Stimulated activated CD4-positive, alpha-beta T cell treated with anti-CD3 and anti-CD28 coated beads, Interleukin-4, amount 100 ng/mL, for 48 hours (primary cell): ENCODE data around the gene TMEM220.
"Not testable (repeated sequence)": the region's sequence is repeated elsewhere in the genome, so short reads cannot be mapped to it uniquely, and the experiment has no call there.

Experiments used
- DNase-seq, 2 donors: peaks; one replicate each; pipeline ENCODE4 v3.0.0-alpha.2; 2020; ENCODE audit warnings: low read depth in 2 of 2

The TMEM220 gene

DNA sequence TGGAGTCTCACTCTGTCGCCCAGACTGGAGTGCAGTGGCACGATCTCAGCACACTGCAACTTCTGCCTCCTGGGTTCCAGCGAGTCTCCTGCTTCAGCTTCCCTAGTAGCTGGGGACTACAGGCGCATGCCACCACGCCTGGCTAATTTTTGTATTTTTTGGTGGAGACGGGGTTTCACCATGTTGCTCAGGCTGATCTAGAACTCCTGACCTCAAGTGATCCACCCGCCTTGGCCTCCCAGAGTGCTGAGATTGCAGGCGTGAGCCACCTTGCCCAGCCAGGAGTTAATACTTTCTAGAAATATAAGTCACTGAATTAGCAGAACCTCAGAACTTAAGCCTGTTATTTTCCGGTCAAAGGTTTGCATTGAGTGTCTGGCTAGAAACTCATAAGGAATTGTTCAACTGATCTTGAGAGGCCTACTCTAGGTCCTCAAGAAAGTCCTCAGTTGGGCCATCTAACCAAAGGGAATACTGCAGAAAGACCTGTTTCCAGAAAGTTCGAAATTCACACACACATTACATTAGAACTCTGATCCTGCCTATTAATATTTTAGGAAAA is 1.4 kb downstream of the TMEM220 start:
- DNase-seq: no peak

DNA sequence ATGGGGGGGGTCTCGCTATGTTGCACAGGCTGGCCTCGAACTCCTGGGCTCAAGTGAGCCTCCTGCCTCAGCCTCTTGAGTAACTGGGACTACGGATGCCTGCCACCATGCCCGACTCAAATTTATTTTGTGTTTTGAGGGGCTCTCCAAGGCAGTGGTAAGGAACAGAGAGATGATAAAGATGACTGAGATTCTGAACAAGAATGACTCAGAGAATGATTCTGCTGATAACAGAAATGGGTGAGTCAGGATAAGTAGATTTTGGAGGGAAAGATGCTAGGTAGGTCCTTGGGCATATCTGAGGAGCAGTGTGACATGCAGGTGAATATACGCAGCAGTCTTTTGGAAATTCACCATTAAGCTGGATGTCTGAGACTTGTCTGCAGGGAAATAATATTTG is 2.6 kb downstream of the TMEM220 start:
- DNase-seq: peak in 1 of 2 donors; percentile 6

DNA sequence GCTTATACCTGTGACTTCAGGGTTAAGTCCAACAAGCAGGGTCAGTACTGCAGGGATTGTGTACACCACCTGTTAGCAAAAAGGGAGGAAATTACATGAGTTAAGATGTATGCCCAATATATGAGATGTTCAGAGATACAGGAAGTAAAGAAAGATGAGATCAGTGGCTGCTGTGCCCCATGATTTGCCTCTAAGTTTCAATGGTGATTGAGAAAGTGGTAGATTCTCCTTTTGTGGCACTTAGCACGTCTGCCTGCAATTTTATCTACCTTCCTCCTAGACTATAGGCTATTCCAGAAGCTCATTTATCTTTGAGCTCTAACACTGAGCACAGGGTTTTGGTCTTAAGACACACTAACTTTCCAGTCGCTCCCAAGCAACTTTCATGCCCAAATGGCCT is 3.6 kb downstream of the TMEM220 start:
- no peak for DNase-seq

DNA sequence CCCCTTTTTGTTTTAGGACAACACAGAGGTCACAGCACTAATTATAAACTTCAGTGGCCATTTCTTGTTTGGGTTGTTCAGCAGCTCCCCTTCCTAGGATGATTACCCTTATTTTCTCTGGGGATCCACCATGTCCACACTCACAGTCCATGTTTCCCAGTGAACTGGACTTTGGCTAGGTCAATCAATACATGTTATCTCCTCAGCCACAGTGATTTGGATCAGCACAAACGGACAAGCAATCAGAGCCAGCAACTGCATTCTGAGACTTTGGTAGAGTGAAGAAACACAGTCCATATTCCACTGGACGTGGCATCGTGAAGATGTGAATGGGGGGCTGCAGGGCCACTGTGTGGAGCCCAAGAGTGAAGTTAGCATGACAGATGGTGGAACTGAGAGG is 4.6 kb downstream of the TMEM220 start:
- DNase-seq: no peak

DNA sequence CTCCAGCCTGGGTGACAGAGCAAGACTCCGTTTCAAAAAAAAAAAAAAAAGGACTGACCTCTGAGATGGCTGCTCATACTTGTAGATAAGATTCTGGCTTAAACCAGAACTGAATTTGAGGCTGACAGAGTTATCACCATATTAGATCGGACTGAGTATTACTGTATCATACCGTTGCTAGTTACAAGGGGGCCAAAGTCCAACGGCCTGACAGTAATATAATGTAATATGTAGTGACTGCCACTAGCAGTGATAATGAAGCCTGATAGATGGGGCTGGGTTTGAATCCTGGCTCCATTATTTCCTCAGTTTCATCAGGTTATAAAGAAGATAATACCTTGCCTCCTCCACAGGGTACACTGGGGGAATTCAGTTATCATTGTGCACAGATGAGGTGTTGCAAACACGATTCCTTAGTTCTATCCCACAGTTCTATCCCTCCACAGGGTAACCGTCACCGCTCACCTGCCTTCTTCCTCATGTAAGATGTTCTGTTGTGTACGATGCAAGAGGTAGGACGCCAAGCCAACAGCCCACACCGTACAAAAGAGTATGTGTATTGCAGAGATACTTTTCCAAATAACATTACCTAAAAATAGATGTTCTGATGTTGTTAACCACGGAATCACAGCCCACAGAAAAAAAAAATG is 5.2 kb downstream of the TMEM220 start:
- no peak for DNase-seq

DNA sequence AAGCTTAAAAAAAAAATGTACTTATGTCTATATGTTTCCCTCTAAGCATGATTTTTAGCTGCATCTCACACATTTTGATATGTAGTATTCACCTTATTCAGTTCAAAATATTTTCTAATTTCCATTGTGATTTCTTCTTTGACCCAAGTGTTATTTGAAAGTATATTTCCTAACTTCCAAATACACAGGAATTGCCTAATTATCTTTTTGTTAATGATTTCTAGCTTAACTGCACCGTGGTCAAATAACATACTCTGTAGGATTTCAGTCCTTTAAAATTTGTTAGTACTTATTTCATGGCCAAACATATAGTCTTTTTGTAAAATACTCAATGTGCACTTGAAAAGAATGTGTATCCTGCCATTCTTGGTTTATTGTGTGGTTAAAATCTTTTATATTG is 11.3 kb downstream of the TMEM220 start:
- no peak for DNase-seq

DNA sequence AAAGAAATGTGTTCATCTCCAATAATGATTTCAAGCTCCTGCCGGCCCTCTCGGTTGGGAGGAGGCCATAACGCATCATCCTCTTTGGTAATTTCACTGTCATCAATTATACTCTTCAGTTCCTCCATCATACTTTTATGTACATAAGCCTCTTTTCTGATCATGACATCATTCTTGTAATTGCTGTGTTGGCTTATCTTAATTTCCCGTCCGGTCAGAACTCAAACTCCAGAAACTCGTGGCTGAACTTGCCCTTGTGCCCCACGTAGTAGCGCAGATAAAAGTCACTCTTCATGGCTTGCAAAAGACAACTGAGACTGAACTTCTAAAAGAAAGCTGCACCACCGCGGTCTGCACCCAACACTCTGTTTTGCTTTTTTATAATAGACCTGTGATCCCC is 13.6 kb downstream of the TMEM220 start:
- no peak for DNase-seq

DNA sequence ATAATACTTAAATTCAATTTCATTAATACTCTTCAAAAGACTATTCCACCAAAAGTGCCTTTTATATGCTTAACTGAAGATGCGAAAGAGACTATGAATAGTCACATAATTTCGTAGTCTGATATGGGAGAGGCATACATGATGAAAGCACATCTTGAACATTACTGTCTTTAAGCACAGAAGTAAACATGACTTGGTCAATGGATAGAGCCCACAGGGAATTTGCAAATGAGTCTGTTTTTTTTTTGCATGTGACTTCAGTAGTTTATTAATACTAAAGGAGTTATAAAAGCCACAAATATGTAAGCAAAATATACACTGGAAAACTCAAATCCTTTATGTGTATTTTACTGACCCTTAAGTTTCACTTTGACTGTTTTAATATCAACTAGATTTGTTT is 16.5 kb downstream of the TMEM220 start:
- DNase-seq: no peak

DNA sequence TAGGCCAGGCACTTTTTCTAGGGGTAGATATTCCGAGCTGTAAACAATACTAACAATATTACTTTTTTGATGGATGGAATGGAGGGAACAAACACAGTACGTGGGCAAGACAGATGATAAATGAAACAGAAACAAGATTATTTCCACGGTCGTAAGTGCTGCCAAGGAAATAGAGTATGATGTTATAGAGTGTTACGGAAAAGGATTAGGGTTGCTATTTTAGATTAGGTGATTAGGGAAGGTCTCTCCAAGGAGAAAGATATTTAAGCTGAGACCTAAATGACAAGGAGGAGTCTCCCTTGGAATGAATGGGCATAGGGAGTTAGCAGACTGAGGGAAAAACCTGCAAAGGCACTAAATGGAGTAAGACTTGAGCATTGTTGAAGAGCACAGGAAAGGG is 24.1 kb downstream of the TMEM220 start:
- no peak for DNase-seq

DNA sequence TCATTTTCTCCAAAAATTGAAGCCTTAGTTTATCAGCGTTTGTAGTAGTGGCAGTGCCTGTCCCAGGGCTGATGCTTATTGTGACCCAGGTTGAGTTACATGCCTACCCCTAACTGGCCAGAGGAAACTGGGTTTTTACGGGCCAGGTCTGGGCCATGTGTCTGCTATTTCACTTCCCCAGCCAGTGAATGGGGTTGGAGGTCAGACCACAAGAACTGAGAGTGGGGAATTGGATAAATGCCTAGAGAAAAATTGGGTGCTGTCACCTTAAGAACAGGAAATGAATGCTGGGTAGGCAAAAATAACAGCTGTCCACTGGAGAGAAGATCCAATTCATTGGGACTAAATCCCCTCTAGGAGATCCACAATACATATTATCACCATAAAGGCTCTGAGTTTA is 27.2 kb downstream of the TMEM220 start:
- no peak for DNase-seq

DNA sequence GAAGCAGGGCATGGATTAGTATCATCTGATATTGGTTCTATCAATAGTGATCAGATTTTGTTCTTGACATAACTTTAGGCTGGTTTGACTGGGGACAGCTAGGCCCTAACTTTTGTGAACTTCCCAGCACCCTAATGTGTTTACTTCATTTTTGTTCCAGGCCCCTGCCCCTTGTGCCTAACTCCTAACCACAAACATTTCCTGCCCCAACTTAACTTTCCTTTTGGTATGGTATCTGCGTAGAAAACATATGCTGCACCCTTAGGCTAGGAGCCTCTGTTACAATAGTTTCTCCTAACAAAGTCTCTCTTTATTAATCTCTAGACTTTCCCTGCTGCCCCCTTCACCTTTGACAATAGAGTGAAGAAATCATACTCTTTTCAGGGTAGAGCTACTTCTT is 30.0 kb downstream of the TMEM220 start:
- no peak for DNase-seq

DNA sequence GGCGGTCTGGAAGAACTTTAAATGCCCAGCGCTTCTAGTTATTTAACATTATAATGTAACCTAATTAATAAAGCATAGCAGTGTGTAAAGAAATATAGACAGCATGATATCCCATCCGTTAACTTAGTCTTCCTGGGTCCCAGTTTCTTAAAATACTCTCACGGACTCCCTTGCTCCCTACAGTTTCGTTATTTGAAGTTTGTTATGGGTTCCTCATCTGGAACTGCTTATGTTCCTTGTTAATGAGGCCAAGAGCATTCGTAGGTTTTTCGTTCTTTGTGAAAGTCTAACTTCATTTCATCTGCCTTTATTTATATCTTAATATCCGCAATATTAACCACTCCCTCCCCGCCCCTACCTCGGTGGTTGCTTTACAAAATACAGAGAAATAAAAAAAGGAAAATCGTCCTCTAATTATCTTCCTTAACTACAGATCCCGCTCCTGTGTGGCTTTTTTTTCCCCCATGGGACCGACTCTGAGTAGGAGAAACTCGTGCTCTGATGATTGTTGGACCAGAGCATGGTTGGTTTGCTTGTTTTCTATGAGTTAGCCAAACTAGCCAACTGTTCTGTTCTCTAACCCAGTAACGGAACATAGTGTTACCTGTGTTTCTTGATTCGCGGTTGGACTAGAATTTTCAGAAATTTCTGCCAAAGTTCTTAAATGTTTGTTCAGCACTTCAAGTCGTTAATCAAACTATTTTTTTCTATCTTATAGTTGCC is 31.6 kb downstream of the TMEM220 start:
- DNase-seq: no peak

DNA sequence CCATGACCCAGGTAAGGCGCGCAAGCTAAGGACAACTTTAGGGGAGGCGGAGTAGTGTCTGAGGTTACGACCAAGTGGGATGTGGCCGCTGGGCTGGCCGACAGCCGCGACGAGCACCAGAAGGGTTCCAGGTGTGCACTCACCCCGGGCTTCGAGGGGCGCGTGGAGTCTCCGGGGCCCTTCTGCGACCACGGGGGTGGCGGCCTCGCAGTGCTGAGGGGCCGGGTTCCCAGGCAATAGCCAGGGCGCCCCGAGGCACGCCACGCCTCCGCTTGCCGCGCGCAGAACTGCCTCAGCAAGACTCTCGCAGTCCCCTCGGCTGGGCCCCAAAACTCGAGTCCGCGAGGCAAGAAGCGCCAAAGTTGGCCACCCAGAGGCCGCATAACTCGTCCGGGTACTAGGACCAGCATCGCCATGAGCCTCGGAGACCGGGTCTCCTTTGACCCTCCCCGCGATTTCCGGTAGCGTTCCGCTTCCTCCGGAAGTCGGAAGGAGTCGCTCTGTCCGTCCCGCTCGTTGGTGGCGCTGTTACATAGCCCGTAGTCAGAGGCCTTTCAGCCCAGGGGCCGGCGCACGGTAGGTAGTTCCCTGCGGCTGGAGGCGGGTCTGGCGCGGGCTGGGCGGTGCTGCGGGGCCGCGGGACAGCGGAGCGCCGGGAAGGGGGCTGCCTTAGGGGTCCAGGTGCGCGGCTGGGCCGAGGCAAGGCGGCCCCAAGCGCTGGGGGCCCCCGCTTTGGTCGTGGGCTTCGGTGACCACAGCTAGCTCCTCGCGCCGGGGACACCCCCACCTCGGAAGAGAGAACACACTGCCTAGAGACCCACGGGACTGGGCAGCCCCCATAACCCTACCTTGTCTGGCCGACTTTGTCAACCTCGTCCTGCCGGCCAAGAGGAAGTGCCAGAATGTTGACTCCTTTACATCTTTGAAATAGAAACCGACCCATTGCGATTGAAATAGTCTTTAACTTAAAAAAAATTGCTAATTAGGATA is 32.4 kb downstream of the TMEM220 start, which contains the start of the genes ADPRM and SCO1:
Gene ADPRM, plus strand, starts transcription at position 503 of the 990 bp plus-strand sequence. CDS start 7,333 bp downstream, outside the sequence.
Gene SCO1, minus strand, starts transcription at position 442 of the 990 bp plus-strand sequence. Its CDS starts 26 bp downstream, at position 416.
- DNase-seq: peak; percentile 79 to 87

DNA sequence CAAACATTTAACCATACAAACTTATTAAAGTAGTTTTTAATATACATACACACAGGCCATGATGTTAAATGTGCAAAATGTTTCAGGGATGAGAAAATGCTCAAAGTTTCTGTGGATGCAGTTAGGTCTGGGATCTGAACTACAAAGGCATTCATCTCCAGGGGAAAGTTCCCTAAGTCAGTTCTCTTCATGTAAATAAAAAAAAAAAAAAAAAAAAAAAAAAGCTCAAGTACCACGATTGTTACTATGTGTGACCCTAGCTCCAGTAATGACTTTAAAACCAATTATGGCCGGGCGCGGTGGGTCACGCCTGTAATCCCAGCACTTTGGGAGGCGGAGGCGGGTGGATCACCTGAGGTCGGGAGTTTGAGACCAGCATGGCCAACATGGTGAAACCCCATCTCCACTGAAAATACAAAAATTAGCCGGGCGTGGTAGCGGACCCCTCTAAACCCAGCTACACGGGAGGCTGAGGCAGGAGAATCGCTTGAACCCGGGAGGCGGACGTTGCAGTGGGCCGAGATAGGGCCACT is 33.9 kb downstream of the TMEM220 start:
- DNase-seq: not testable (repeated sequence)

DNA sequence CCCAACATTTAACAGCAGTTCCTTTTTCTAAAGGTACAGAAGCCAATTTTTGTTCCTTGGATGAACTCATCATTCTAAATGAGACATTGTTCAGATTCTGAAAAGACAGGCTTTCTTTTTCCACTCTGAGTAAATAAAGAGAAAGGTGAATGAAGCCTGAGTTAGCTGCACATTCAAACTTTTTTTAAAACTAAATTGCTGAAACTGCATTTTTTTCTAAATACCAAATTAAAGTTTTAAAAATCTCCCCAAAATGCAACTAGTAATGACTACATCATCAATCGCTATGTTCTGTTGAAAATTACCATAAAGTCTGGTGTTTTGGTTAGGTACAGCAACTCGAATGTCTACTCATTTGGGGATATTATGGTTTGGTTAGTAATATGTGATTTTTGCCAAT is 42.3 kb downstream of the TMEM220 start:
- DNase-seq: no peak

DNA sequence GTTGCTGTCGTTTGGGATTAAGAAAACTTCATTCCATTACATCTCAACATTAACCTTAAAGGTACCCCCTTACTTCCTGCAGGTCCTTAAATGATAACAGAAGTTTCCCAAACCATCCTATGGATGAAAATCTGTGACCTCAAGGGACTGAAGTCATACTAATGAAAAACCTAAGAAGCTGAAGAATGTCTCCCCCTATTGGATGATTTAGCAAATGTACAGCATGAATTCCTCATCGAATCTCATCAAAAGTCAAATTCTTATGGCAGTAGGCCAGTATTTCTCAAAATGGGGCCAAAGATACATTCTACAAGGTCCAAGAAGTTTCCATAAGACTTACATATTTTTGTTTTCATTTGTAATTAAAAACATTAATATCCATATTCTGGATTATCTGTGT is 46.0 kb downstream of the TMEM220 start:
- no peak for DNase-seq

DNA sequence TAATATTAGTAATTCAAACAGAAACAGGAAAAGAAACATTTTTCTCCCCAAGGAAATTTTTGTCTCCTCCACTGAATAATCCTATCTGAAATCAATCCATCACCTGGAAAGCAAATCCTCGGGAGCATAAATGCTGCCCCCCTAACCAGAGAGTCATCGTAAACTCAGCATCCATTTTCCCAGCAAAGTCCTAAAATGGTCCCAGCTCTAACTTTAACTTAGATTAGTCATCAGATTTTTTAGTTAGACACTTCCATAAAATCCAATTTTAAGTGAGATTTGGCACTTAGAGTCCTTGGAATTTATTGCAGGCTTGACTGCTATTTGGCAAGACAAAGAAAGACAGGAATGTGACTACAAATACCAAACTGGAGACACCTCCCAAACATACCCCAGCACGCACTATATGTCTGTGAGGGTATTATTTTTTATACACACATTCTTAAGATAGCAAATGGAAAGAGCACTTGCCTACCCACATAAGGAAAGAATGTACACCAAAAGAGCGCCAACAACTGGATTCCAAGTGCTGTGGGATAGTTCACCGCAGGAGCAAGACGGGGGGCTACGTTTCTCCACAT is 47.9 kb downstream of the TMEM220 start:
- no peak for DNase-seq

DNA sequence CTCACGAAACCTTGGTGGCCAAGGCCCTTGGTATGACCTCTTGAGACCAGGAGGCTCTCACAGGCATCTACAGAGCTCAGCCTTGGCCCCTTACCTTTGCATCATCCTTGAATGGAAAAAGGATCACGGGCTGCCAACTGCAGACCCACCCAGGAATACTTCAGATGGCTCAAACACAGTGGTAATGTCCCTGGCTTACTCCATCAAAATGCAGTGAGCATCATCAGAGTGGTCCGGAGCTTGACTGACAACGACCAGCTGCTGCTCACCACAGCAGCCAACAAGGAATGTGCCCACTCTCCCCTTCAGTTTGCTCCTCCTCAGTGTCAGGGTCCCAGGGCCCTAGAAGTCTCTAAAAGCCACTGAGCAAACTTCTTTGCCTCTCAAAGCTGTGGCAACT is 55.1 kb downstream of the TMEM220 start:
- DNase-seq: no peak

DNA sequence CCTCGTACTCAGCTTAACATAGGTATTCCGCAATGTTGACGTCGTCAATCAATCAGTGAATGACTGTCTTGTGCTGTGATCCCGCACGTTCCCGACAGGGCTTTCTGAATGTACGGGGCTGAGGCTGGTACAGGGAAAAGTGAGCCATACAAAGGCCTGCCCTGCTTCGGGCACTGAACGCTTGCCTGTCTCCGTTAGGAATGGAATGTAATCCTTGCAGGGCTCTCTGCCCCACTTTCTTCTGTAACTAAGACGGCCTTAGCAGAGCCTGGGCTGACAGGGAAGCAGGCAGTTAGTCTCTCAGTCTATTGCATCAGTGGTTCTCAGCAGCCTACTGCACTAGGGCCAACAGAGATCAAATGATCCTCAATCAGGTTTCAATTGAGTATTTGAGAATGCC is 56.5 kb downstream of the TMEM220 start:
- DNase-seq: no peak

DNA sequence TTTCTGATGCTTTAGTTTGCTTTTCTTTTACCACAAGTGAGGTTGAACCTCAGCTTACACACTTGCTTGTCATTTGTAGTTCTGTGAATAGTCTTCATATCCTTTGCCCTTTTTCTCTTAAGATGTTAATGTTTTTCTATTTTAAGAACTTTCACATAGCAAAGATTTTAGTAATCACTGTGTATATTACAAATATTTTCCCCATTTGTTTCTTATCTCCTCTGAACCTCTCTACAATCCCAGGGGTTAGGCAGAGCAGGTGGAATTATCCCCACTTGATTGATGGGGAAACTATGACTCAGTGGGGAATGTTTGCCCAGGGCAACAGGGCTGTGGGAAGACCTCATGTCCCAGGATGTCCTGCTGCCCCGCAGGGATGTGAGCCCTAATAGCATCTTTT is 61.0 kb downstream of the TMEM220 start:
- DNase-seq: no peak

DNA sequence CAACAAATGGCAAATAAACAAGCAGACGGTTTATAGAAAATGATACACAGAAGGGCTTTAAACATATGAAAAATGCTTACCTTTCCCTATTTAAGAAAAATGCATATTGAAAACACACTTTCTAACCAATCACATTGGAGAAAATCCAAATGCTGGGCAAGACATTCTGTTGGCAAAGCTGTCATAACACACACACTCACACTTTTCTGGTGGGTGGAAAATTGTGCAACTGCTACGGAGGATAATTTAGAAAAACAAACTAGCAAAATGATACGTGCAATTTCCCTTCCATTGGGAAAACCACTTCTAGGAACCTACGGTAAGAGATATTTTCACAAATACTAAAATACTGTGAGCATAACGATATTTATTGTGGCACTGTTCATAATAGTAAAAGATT is 62.9 kb downstream of the TMEM220 start:
- no peak for DNase-seq
